ENCODE results near the gene SPSB4.

SPSB4 gene

GRCh38 chr3:141151439-141151838 lies 100.3 kb downstream of the SPSB4 start:
- FAIRE-seq: no peak
- TF ChIP-seq POLR2A (IDR thresholded peaks at IDR 0.05; ENCODE audit: low read depth, low read length) (no peak), TAF1 (IDR thresholded peaks at IDR 0.05; ENCODE audit: borderline replicate concordance, low read depth, low read length) (no peak), POLR2AphosphoS5 (IDR thresholded peaks at IDR 0.05; ENCODE audit: low read depth, low read length) (no peak)

GRCh38 chr3:141152130-141152529 lies 101.0 kb downstream of the SPSB4 start:
- TF ChIP-seq POLR2AphosphoS5 (IDR thresholded peaks at IDR 0.05; ENCODE audit: low read depth, low read length) (no peak), TAF1 (IDR thresholded peaks at IDR 0.05; ENCODE audit: borderline replicate concordance, low read depth, low read length) (no peak), POLR2A (IDR thresholded peaks at IDR 0.05; ENCODE audit: low read depth, low read length) (no peak)
- FAIRE-seq: no peak
- DNase-seq (ENCODE audit: insufficient read length): no peak

More at GRCh38 chr3:141151439-141151838, 100.3 kb downstream of the SPSB4 start:
- no peak for DNase-seq (ENCODE audit: insufficient read length)

- FAIRE-seq (no peak), DNase-seq (ENCODE audit: insufficient read length) (no peak)
- TF ChIP-seq TAF1 (IDR thresholded peaks at IDR 0.05; ENCODE audit: borderline replicate concordance, low read depth, low read length): no peak
- no peak for TF ChIP-seq POLR2A (IDR thresholded peaks at IDR 0.05; ENCODE audit: low read depth, low read length)
- no peak for TF ChIP-seq POLR2AphosphoS5 (IDR thresholded peaks at IDR 0.05; ENCODE audit: low read depth, low read length)
Observed at GRCh38 chr3:141152801-141153678, 101.9 kb downstream of the SPSB4 start.

GRCh38 chr3:141153679-141153966 lies 102.5 kb downstream of the SPSB4 start:
- FAIRE-seq (no peak), DNase-seq (ENCODE audit: insufficient read length) (no peak)
- TF ChIP-seq POLR2AphosphoS5 (IDR thresholded peaks at IDR 0.05; ENCODE audit: low read depth, low read length) (no peak), POLR2A (IDR thresholded peaks at IDR 0.05; ENCODE audit: low read depth, low read length) (no peak), TAF1 (IDR thresholded peaks at IDR 0.05; ENCODE audit: borderline replicate concordance, low read depth, low read length) (no peak)

GRCh38 chr3:141164852-141165251 lies 113.7 kb downstream of the SPSB4 start:
- FAIRE-seq: no peak
- TF ChIP-seq POLR2A (IDR thresholded peaks at IDR 0.05; ENCODE audit: low read depth, low read length) (no peak), TAF1 (IDR thresholded peaks at IDR 0.05; ENCODE audit: borderline replicate concordance, low read depth, low read length) (no peak), POLR2AphosphoS5 (IDR thresholded peaks at IDR 0.05; ENCODE audit: low read depth, low read length) (no peak)
- no peak for DNase-seq (ENCODE audit: insufficient read length)

- TF ChIP-seq POLR2A (IDR thresholded peaks at IDR 0.05; ENCODE audit: low read depth, low read length) (no peak), POLR2AphosphoS5 (IDR thresholded peaks at IDR 0.05; ENCODE audit: low read depth, low read length) (no peak), TAF1 (IDR thresholded peaks at IDR 0.05; ENCODE audit: borderline replicate concordance, low read depth, low read length) (no peak)
- FAIRE-seq (no peak), DNase-seq (ENCODE audit: insufficient read length) (no peak)
Observed at GRCh38 chr3:141167681-141168080, 116.5 kb downstream of the SPSB4 start.

GRCh38 chr3:141170678-141171295 lies 119.6 kb downstream of the SPSB4 start:
- DNase-seq (ENCODE audit: insufficient read length) (no peak), FAIRE-seq (no peak)
- TF ChIP-seq POLR2AphosphoS5 (IDR thresholded peaks at IDR 0.05; ENCODE audit: low read depth, low read length) (no peak), POLR2A (IDR thresholded peaks at IDR 0.05; ENCODE audit: low read depth, low read length) (no peak), TAF1 (IDR thresholded peaks at IDR 0.05; ENCODE audit: borderline replicate concordance, low read depth, low read length) (no peak)

GRCh38 chr3:141174674-141175073 lies 123.5 kb downstream of the SPSB4 start:
- no peak for FAIRE-seq
- DNase-seq (ENCODE audit: insufficient read length): no peak
- TF ChIP-seq TAF1 (IDR thresholded peaks at IDR 0.05; ENCODE audit: borderline replicate concordance, low read depth, low read length) (no peak), POLR2A (IDR thresholded peaks at IDR 0.05; ENCODE audit: low read depth, low read length) (no peak), POLR2AphosphoS5 (IDR thresholded peaks at IDR 0.05; ENCODE audit: low read depth, low read length) (no peak)

GRCh38 chr3:141176775-141177174 lies 125.6 kb downstream of the SPSB4 start:
- no peak for TF ChIP-seq POLR2AphosphoS5 (IDR thresholded peaks at IDR 0.05; ENCODE audit: low read depth, low read length)
- no peak for FAIRE-seq
- DNase-seq (ENCODE audit: insufficient read length): no peak

GRCh38 chr3:141178026-141178425 lies 126.9 kb downstream of the SPSB4 start:
- DNase-seq (ENCODE audit: insufficient read length) (no peak), FAIRE-seq (no peak)
- TF ChIP-seq POLR2AphosphoS5 (IDR thresholded peaks at IDR 0.05; ENCODE audit: low read depth, low read length): no peak
- no peak for TF ChIP-seq POLR2A (IDR thresholded peaks at IDR 0.05; ENCODE audit: low read depth, low read length)
- TF ChIP-seq TAF1 (IDR thresholded peaks at IDR 0.05; ENCODE audit: borderline replicate concordance, low read depth, low read length): no peak

- no peak for DNase-seq (ENCODE audit: insufficient read length)
- no peak for FAIRE-seq
- TF ChIP-seq POLR2AphosphoS5 (IDR thresholded peaks at IDR 0.05; ENCODE audit: low read depth, low read length) (no peak), POLR2A (IDR thresholded peaks at IDR 0.05; ENCODE audit: low read depth, low read length) (no peak), TAF1 (IDR thresholded peaks at IDR 0.05; ENCODE audit: borderline replicate concordance, low read depth, low read length) (no peak)
Observed at GRCh38 chr3:141178551-141178950, 127.4 kb downstream of the SPSB4 start.

GRCh38 chr3:141179983-141180382 lies 128.8 kb downstream of the SPSB4 start:
- TF ChIP-seq TAF1 (IDR thresholded peaks at IDR 0.05; ENCODE audit: borderline replicate concordance, low read depth, low read length): no peak
- TF ChIP-seq POLR2AphosphoS5 (IDR thresholded peaks at IDR 0.05; ENCODE audit: low read depth, low read length): no peak
- no peak for TF ChIP-seq POLR2A (IDR thresholded peaks at IDR 0.05; ENCODE audit: low read depth, low read length)
- FAIRE-seq (no peak), DNase-seq (ENCODE audit: insufficient read length) (no peak)
